HG02610 (cell line): ENCODE measurements around the gene ASPRV1.
A peak's percentile ranks its signal among the peaks of the same experiment; 100 is the strongest.
"Not testable (repeated sequence)": the region's sequence is repeated elsewhere in the genome, so short reads cannot be mapped to it uniquely, and the experiment has no call there.

Experiments
- ATAC-seq: cut with Tn5 transposase; IDR thresholded peaks from one replicate; pipeline ENCODE4 v1.9.1; 2021; ENCODE audit warnings: mild to moderate bottlenecking, moderate library complexity; ENCODE audit not compliant: unreplicated experiment

The ASPRV1 gene

DNA sequence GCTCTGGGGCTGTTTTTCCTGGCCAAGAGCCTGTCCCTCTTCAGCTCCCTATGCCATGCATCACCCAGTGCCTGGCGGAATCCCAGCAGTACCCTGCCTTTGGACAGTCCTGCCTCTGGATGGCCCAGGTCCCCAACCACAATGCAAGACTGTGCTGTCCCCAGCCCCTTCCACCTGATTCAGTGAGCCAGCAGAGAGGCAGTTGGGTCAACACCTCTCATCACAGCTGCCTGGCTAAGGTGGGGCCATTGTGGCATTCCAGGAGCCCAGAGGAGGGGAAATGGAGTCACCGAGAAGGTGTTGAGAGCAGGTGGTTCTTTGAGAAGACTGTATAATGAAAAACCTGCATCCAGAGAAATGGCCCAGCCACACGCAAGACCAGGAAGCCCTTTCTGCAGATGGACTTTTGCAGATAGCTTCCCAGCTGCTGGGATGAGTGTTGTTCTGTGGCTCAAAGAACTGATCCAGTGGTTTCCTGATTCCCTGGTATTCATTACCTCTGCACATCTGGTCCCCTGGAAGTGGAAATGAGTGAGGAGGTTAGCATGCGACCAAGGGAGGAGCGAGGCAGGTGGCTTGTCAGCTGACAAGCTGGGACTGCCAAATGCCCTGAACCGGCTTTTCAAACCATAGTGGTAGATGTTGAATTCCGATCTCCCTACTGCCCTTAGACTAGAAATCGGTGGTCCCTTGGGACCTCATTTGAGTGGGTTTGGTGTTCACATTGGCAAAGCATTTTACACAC, 1.7 kb upstream of the ASPRV1 start:
- ATAC-seq, result no peak

DNA sequence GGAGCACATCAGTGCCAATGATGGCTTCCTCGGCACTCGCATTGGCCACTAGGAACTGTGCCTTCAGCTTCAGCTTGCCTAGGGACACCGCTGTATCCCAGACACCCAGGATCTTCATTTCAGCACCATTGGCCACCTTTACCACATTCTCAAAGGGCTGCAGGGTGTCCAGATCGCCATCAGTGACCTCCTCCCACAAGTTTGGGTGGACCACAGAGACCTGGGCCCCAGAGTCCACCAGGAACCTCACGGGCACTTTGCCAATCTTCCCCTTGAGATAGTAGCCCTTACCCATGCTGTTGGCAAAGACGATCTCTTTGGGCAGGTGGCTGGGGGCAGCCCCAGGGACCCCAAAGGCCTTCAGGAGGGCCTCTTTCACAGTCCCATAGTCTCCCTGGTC, 610 bp downstream of the ASPRV1 start:
- ATAC-seq, result no peak

DNA sequence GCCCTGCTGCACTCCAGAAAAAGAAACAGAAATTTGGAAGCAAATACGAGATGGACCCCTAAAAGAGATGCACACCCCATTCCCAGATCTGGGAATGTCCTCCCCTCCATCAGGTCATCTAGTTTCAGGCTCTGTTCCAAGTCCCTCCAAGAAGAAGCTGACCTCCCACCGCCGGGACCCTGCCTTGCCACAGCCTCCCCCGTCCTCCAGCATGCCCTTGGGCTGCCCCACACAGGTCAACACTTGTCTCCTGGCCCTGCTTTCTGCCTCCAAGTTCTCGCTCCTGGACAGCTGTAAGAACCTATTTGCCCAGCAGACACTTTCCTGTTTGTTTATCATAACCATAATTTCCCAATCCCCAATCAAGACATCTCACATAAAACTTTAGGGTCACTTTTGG, 2.0 kb downstream of the ASPRV1 start:
- ATAC-seq, result no peak

GRCh38 chr2:69958480-69958879, 3.0 kb downstream of the ASPRV1 start:
- ATAC-seq, result no peak

DNA sequence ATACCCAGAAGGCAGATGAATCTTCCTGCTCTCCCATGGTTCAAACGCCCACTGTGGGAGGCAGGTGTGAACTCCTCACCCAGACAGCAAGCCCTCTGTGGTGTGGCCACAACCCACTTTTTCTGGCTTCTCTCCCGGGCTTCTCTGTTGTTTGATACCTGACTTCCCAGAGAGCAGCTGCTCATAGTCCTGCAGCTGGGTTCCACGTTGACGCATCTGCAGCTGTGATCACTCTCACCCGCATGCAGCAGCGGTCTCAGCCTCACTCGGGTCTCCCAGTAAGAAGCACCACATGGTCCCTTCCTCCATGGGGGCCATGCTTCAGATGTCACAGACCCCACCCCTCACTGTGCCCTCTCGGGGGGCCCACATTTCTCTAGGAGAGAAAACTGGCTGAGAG, 3.5 kb downstream of the ASPRV1 start:
- ATAC-seq, result no peak

DNA sequence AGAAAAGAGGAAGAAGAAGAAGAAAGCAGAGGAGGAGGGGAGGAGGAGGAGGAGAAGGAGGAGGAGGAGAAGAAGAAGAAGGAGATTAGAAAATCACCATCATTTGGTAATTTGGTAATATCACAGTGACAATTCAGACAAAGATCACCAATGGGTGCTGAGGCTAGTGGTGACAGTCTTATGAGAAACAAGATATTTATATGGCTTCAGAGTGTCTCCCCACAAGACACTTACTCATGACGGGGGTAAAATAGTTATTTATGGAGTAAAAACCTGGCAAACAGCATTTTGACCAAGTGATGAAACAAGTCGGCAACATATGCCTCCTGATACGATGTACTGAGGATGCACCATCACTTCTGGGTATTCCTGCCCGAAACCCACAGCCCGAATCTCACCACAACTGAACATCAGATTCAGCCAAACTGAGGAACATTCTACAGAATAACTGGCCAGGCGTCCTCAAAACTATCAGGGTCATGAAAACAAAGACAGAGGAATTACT, 4.9 kb downstream of the ASPRV1 start:
- ATAC-seq, result no peak

DNA sequence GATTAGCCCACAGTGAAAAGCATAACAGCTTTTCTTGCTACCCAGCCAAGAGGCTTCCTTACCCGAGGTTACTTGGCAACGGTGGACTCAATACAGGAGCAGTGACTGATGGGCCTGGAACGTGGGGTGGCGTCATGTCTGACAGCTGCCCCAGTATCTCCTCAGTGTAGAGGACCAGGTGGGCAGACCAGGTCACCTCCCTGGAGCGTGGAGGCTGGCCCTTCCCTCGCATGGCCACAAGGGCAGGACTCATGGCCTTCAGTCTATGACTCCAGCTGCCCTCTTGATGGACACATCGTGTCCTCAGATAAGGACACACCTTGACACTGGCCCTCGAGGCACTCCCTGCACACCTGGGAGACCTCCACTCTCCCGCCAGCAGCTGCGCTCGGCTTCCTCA, 6.4 kb downstream of the ASPRV1 start:
- no peak for ATAC-seq

DNA sequence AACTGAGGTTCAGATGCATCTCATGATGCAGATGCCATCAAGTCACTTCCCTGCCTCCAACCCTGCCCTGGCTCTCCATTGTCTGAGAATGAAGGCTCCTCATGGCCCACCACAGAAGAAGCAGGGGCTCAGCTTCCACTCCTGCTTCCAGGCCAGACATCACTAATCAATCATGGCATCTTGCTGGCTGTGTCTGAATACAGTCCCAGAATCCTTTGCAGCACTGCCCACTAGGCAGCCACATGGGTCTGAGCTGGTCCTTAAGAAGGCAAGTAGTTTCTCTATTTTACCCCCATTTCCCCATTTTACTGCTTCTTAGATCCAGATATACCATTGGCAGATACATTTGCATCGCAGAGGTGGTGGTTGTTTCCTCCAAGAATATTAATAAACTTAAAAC, 7.3 kb downstream of the ASPRV1 start:
- ATAC-seq, result no peak

GRCh38 chr2:69952336-69953115, 8.9 kb downstream of the ASPRV1 start:
- no peak for ATAC-seq

- not testable (repeated sequence) for ATAC-seq
Observed at GRCh38 chr2:69950671-69951070, 10.8 kb downstream of the ASPRV1 start.

- ATAC-seq, result no peak
Observed at GRCh38 chr2:69950241-69950640, 11.2 kb downstream of the ASPRV1 start.

GRCh38 chr2:69948963-69949645, 12.3 kb downstream of the ASPRV1 start:
- no peak for ATAC-seq

GRCh38 chr2:69948032-69948962, 13.1 kb downstream of the ASPRV1 start:
- no peak for ATAC-seq

DNA sequence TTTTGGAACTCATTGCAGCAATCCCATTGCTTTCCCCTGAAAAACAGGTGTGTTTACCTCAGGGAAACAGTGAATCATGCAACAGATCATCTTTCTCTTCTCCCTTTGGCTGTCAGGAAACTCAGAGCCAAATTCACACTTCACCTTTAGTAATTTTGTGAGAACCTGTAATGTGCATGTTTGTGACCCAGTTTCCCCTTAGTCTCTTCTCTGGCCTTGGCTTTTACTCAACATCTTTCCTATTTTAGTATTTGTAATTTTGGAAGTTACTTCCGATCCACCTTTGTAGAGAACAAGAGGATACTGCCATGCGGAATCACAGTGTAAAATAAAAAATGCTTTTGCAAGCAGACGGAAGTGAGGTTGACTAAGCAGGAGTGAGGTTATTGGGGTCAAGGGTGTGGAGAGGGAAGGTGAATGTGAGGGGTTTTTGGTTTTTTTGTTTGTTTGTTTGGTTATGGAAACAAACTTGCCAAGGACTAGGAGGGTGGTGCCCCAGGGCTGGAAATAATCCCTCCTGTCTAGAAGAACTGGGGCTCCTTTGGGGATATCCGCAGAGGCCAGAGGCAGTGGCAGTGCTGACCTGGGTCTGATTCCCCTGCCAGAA, 14.0 kb downstream of the ASPRV1 start:
- no peak for ATAC-seq

GRCh38 chr2:69946351-69947324, 14.8 kb downstream of the ASPRV1 start:
- ATAC-seq, result peak; percentile 83

GRCh38 chr2:69945941-69946340, 15.5 kb downstream of the ASPRV1 start:
- no peak for ATAC-seq

GRCh38 chr2:69945441-69945840, 16.0 kb downstream of the ASPRV1 start:
- ATAC-seq, result no peak

DNA sequence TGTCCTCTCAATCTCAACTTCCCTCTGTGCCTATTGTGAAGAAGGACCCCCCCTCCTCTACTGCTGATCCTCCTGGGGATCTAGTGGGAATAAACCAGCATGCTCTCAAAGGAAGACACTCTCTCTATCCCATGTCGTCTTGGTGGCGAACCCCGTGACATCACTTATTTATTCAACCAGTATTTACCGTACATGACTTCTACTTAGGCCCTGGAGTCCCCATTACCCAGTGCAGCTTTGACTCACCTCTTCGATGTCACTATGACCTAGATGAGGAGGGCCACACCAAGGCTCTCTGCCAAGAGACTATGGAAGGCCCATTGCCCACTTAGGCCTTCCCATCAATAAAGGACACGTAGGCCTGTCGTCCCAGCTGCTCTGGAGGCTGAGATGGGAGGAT, 16.7 kb downstream of the ASPRV1 start:
- ATAC-seq, result no peak
